ENCODE measurements around the gene MIER2. TPM values are rescaled to one million over a fixed set of nuclear protein-coding genes. Genes with fewer than 3 reads are reported as not detected.

MIER2 gene
- total RNA-seq, 1 donor = 14.8 TPM

GRCh38 chr19:391207-391557, 46.6 kb upstream of the MIER2 start:
- H3K27ac ChIP-seq (ENCODE audit: low read depth, low read length) = no peak overlapping the region
- H3K4me3 ChIP-seq (ENCODE audit: insufficient read depth, low read length) = no peak overlapping the region
- DNase-seq (ENCODE audit: insufficient read length, low spot score, missing footprints) = peak; percentile 9
- no peaks in the 10 kb centered on the region for H3K79me2 ChIP-seq (ENCODE audit: insufficient read depth, low read length)
- peaks cover 7% of the 10 kb centered on the region for H3K27me3 ChIP-seq (ENCODE audit: insufficient read depth, low read length)
- H4K20me1 ChIP-seq (ENCODE audit: insufficient read depth, low read length) = no peaks in the 10 kb centered on the region
- H2AFZ ChIP-seq (ENCODE audit: low read length) = no peak overlapping the region
- TF ChIP-seq CTCF (IDR thresholded peaks at IDR 0.05; ENCODE audit: extremely low read depth, low read depth, low read length) = no peak
- no peak overlapping the region for H3K4me2 ChIP-seq (ENCODE audit: insufficient read depth, low read length)
- H3K4me1 ChIP-seq (ENCODE audit: insufficient read depth, low read length) = no peaks in the 10 kb centered on the region
- H3K36me3 ChIP-seq (ENCODE audit: insufficient read depth, low read length) = no peaks in the 10 kb centered on the region
- no peaks in the 10 kb centered on the region for H3K9me3 ChIP-seq (ENCODE audit: low read depth, low read length)

GRCh38 chr19:390386-391206, 46.0 kb upstream of the MIER2 start:
- peaks cover 13% of the 10 kb centered on the region for H3K27me3 ChIP-seq (ENCODE audit: insufficient read depth, low read length)
- H2AFZ ChIP-seq (ENCODE audit: low read length) = no peak overlapping the region
- H3K36me3 ChIP-seq (ENCODE audit: insufficient read depth, low read length) = no peaks in the 10 kb centered on the region
- no peaks in the 10 kb centered on the region for H4K20me1 ChIP-seq (ENCODE audit: insufficient read depth, low read length)
- peak; percentile 46 for DNase-seq (ENCODE audit: insufficient read length, low spot score, missing footprints)
- no peak overlapping the region for H3K4me2 ChIP-seq (ENCODE audit: insufficient read depth, low read length)
- no peak overlapping the region for H3K4me3 ChIP-seq (ENCODE audit: insufficient read depth, low read length)
- H3K27ac ChIP-seq (ENCODE audit: low read depth, low read length) = no peak overlapping the region
- H3K4me1 ChIP-seq (ENCODE audit: insufficient read depth, low read length) = no peaks in the 10 kb centered on the region
- TF ChIP-seq CTCF (IDR thresholded peaks at IDR 0.05; ENCODE audit: extremely low read depth, low read depth, low read length) = no peak
- no peaks in the 10 kb centered on the region for H3K79me2 ChIP-seq (ENCODE audit: insufficient read depth, low read length)
- H3K9me3 ChIP-seq (ENCODE audit: low read depth, low read length) = no peaks in the 10 kb centered on the region

- Histone ChIP-seq H3K4me3 (ENCODE audit: insufficient read depth, low read length) (no peak overlapping the region), H3K4me1 (ENCODE audit: insufficient read depth, low read length) (no peaks in the 10 kb centered on the region)
These were observed 45.3 kb upstream of the MIER2 start for GRCh38 chr19:389935-390289.

More at GRCh38 chr19:389935-390289, 45.3 kb upstream of the MIER2 start:
- Histone ChIP-seq H3K4me2 (ENCODE audit: insufficient read depth, low read length) (no peak overlapping the region), H3K27ac (ENCODE audit: low read depth, low read length) (no peak overlapping the region), H3K9me3 (ENCODE audit: low read depth, low read length) (no peaks in the 10 kb centered on the region), H2AFZ (ENCODE audit: low read length) (no peak overlapping the region), H3K36me3 (ENCODE audit: insufficient read depth, low read length) (no peaks in the 10 kb centered on the region), H4K20me1 (ENCODE audit: insufficient read depth, low read length) (no peaks in the 10 kb centered on the region), H3K79me2 (ENCODE audit: insufficient read depth, low read length) (no peaks in the 10 kb centered on the region), H3K27me3 (ENCODE audit: insufficient read depth, low read length) (peaks cover 16% of the 10 kb centered on the region)
- TF ChIP-seq CTCF (IDR thresholded peaks at IDR 0.05; ENCODE audit: extremely low read depth, low read depth, low read length) = no peak
- DNase-seq (ENCODE audit: insufficient read length, low spot score, missing footprints) = no peak
